Measurements from ENCODE around the gene GUCA2A.

GRCh38 chr1:42172381-42173133 is 8.0 kb upstream of the GUCA2A start:
- TF ChIP-seq CTCF (conservative IDR thresholded peaks at IDR 0.05) (no peak), ZFX (IDR thresholded peaks at IDR 0.05) (no peak)
